HL-60 (cell line): ENCODE results near the gene EYA3.

ENCODE experiments used
- DNase-seq, 2 experiments: peaks; one replicate each; pipeline ENCODE4 v3.0.0-alpha.2; 2010 to 2020; ENCODE audit warnings: low read depth in 1 of 2, low spot score in 1 of 2
- H3K27ac ChIP-seq: fragments of 250-450 bp; sonication (Bioruptor Pico); replicated peaks from 2 replicates; pipeline ENCODE4 v1.5.1; 2020; ENCODE audit warnings: mild to moderate bottlenecking, moderate library complexity
- H3K27me3 ChIP-seq: fragments of 250-450 bp; sonication (Bioruptor Pico); 2 replicates; pipeline ENCODE4 v1.5.1; 2021; ENCODE audit warnings: mild to moderate bottlenecking, moderate library complexity; ENCODE audit not compliant: insufficient read depth, poor library complexity, severe bottlenecking
- H3K4me3 ChIP-seq: replicated peaks from 2 replicates; pipeline ENCODE4 v1.5.1; 2011; ENCODE audit warnings: mild to moderate bottlenecking, control low read depth, low read length; ENCODE audit not compliant: insufficient read depth
- GABPA ChIP-seq: IDR thresholded peaks from 2 replicates; pipeline ENCODE4 v1.6.1; 2012; ENCODE audit warnings: low read depth
- POLR2AphosphoS5 ChIP-seq: IDR thresholded peaks from 2 replicates; pipeline ENCODE4 v1.6.1; 2012; ENCODE audit warnings: low read depth
- SPI1 ChIP-seq: IDR thresholded peaks from 2 replicates; pipeline ENCODE4 v1.6.1; 2012; ENCODE audit warnings: low read depth, mild to moderate bottlenecking, borderline replicate concordance
- TF ChIP-seq, protein P1 (sequence below): IDR thresholded peaks from one replicate; pipeline ENCODE4 v1.5.1; 2011; ENCODE audit warnings: low read length, control low read depth, inconsistent platforms; ENCODE audit not compliant: insufficient read depth
- TF ChIP-seq, protein P2 (sequence below): IDR thresholded peaks from 2 replicates; pipeline ENCODE4 v1.6.1; 2012; ENCODE audit warnings: low read depth; ENCODE audit not compliant: insufficient replicate concordance

EYA3 gene

DNA sequence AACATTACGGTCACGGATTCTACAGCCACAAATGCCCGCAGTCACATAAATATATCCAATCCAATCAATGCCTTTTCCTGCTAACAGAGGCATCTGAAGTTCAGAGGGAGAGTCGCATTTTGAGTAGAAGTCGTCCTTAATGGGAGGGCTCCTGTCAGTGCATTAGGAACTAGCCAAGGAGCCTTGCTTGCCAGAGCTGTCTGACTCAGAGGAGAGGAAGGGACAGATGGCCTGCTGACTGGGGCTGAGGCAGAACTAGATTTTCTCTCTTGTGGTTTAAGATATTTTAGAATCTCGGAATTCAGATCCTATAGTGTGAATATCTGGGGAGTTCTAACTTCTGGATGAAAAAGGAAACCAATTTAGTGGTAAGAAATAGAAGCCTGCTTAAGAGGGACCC, 118.0 kb downstream of the EYA3 start:
- Histone ChIP-seq H3K27ac (no peak overlapping the region), H3K4me3 (no peak overlapping the region), H3K27me3 (no peaks in the 10 kb centered on the region)
- no peak for DNase-seq
- TF ChIP-seq GABPA (no peak), SPI1 (no peak), POLR2AphosphoS5 (no peak)
- TF ChIP-seq, protein P1, sequence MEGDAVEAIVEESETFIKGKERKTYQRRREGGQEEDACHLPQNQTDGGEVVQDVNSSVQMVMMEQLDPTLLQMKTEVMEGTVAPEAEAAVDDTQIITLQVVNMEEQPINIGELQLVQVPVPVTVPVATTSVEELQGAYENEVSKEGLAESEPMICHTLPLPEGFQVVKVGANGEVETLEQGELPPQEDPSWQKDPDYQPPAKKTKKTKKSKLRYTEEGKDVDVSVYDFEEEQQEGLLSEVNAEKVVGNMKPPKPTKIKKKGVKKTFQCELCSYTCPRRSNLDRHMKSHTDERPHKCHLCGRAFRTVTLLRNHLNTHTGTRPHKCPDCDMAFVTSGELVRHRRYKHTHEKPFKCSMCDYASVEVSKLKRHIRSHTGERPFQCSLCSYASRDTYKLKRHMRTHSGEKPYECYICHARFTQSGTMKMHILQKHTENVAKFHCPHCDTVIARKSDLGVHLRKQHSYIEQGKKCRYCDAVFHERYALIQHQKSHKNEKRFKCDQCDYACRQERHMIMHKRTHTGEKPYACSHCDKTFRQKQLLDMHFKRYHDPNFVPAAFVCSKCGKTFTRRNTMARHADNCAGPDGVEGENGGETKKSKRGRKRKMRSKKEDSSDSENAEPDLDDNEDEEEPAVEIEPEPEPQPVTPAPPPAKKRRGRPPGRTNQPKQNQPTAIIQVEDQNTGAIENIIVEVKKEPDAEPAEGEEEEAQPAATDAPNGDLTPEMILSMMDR: no peak
- TF ChIP-seq, protein P2, sequence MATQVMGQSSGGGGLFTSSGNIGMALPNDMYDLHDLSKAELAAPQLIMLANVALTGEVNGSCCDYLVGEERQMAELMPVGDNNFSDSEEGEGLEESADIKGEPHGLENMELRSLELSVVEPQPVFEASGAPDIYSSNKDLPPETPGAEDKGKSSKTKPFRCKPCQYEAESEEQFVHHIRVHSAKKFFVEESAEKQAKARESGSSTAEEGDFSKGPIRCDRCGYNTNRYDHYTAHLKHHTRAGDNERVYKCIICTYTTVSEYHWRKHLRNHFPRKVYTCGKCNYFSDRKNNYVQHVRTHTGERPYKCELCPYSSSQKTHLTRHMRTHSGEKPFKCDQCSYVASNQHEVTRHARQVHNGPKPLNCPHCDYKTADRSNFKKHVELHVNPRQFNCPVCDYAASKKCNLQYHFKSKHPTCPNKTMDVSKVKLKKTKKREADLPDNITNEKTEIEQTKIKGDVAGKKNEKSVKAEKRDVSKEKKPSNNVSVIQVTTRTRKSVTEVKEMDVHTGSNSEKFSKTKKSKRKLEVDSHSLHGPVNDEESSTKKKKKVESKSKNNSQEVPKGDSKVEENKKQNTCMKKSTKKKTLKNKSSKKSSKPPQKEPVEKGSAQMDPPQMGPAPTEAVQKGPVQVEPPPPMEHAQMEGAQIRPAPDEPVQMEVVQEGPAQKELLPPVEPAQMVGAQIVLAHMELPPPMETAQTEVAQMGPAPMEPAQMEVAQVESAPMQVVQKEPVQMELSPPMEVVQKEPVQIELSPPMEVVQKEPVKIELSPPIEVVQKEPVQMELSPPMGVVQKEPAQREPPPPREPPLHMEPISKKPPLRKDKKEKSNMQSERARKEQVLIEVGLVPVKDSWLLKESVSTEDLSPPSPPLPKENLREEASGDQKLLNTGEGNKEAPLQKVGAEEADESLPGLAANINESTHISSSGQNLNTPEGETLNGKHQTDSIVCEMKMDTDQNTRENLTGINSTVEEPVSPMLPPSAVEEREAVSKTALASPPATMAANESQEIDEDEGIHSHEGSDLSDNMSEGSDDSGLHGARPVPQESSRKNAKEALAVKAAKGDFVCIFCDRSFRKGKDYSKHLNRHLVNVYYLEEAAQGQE: no peak

DNA sequence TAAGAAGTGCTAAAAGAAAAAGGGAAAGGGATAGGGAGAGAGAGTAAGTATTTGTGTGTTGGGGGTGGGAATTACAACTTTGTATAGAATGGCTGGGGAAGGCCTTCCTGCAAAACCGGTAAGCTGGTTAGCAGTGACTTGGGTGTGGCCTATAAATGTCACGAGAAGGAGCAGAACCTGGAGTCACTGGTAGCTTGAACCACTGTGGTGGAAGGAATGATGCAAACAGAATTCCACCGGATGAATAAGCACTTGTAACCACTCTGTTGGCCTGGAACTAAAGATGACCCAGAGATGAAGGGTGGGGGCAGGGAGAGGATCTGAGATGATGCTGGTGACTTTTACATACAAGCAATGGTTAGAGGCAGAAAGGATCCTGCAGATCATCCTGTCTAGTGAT, 119.7 kb downstream of the EYA3 start:
- TF ChIP-seq, protein P2: no peak
- no peak for TF ChIP-seq SPI1
- no peak for TF ChIP-seq POLR2AphosphoS5
- TF ChIP-seq, protein P1: no peak
- TF ChIP-seq GABPA: no peak
- H3K27me3 ChIP-seq: no peaks in the 10 kb centered on the region
- H3K4me3 ChIP-seq: no peak overlapping the region
- no peak for DNase-seq
- no peak overlapping the region for H3K27ac ChIP-seq

DNA sequence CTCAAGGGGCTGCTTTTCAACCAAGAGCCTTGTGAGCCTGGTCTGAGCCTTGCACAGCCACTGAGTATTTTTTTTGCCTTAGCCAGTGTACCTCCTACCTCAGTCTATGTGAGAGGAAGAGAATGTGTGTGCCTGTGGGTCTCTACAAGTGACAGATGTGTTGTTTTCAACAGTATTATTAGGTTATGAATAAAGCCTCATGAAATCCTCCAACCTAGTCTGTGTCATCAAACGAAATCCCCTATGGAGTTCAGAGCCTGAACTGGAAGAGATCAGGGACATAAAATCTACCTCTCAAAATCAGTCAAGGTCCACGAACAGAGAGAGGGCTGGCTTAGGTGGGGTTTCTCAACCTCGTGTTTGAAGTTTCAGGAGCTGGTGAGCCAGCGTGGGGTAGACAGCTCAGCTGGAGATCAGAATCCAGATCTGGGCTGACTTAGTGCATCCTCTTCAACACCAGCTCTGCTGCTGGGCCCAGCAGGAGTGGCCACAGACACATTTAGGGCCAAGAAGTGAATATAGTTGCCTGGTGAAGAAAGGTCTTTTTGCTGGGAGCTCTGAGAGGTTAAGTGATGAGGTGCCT, 120.4 kb downstream of the EYA3 start:
- no peak for DNase-seq
- TF ChIP-seq SPI1 (no peak), GABPA (no peak), POLR2AphosphoS5 (no peak)
- TF ChIP-seq, protein P1: no peak
- TF ChIP-seq, protein P2: no peak

More for the DNA sequence above, 120.4 kb downstream of the EYA3 start:
- no peak overlapping the region for H3K27ac ChIP-seq
- H3K27me3 ChIP-seq: no peaks in the 10 kb centered on the region
- H3K4me3 ChIP-seq: no peak overlapping the region
